Activated T-cell treated with anti-CD3 and anti-CD28 coated beads for 48 hours (primary cell): ENCODE data around the gene PMM1.

Experiments used
- DNase-seq: peaks from one replicate; pipeline ENCODE4 v3.0.0-alpha.2; 2020; ENCODE audit warnings: low read depth

PMM1 gene

GRCh38 chr22:41537203-41537602, 52.4 kb downstream of the PMM1 start:
- no peak for DNase-seq

GRCh38 chr22:41535244-41535643, 54.4 kb downstream of the PMM1 start:
- no peak for DNase-seq

- DNase-seq, result no peak
These were observed 55.4 kb downstream of the PMM1 start for GRCh38 chr22:41534219-41534618.

- peak; percentile 67 for DNase-seq
These were observed 56.5 kb downstream of the PMM1 start for GRCh38 chr22:41532908-41533825.

- no peak for DNase-seq
These were observed 57.7 kb downstream of the PMM1 start for GRCh38 chr22:41531715-41532477.

- DNase-seq, result no peak
These were observed 58.5 kb downstream of the PMM1 start for GRCh38 chr22:41530890-41531714.

GRCh38 chr22:41528938-41529561, 60.6 kb downstream of the PMM1 start:
- no peak for DNase-seq

- no peak for DNase-seq
These were observed 61.4 kb downstream of the PMM1 start for GRCh38 chr22:41528132-41528766.
